A549 (cell line): ENCODE measurements around the gene DDX59.

Source experiments
- BHLHE40 ChIP-seq: IDR thresholded peaks from 2 replicates; pipeline ENCODE4 v1.6.1; 2012; ENCODE audit warnings: low read depth, low read length, inconsistent platforms
- CBX2 ChIP-seq: fragments of 200-600 bp; sonication (generic); IDR thresholded peaks from 2 replicates; pipeline ENCODE4 v1.6.1; 2016; ENCODE audit warnings: low read depth, mild to moderate bottlenecking, borderline replicate concordance
- EP300 ChIP-seq, 2 experiments: fragments of >200 bp; sonication (Bioruptor Twin); formaldehyde crosslinking; IDR thresholded peaks; 2 replicates in 1 of 2; 3 replicates in 1 of 2; pipeline ENCODE4 v1.6.1; 2016 to 2017
- MAZ ChIP-seq: fragments of 150-350 bp; IDR thresholded peaks from 2 replicates; pipeline ENCODE4 v1.6.1; 2014; ENCODE audit warnings: antibody characterized with exemption, low read depth, low read length, borderline replicate concordance
- PHF8 ChIP-seq: fragments of 200-600 bp; sonication (generic); IDR thresholded peaks from 2 replicates; pipeline ENCODE4 v1.6.1; 2016; ENCODE audit warnings: low read depth, mild to moderate bottlenecking, antibody characterized with exemption, moderate library complexity, borderline replicate concordance
- POLR2A ChIP-seq: IDR thresholded peaks from 2 replicates; pipeline ENCODE4 v1.6.1; 2012; ENCODE audit warnings: mild to moderate bottlenecking, low read length
- RAD21 ChIP-seq, 2 experiments: fragments of >200 bp in 1 of 2; sonication (Bioruptor Twin) in 1 of 2; formaldehyde crosslinking in 1 of 2; IDR thresholded peaks in 1 of 2; conservative IDR thresholded peaks in 1 of 2; 2 replicates in 1 of 2; 3 replicates in 1 of 2; pipeline ENCODE4 v1.6.1; 2012 to 2018; ENCODE audit warnings: inconsistent platforms in 1 of 2
- RCOR1 ChIP-seq: fragments of 150-350 bp; IDR thresholded peaks from 2 replicates; pipeline ENCODE4 v1.6.1; 2014; ENCODE audit warnings: antibody characterized with exemption, low read length, low read depth
- REST ChIP-seq: fragments of 200-600 bp; sonication (generic); IDR thresholded peaks from 2 replicates; pipeline ENCODE4 v1.6.1; 2016; ENCODE audit warnings: antibody characterized with exemption, mild to moderate bottlenecking, moderate library complexity
- TF ChIP-seq, protein P1 (sequence below): fragments of 450-650 bp; IDR thresholded peaks from 2 replicates; pipeline ENCODE4 v1.6.1; 2014; ENCODE audit warnings: antibody characterized with exemption
- TF ChIP-seq, protein P2 (sequence below): fragments of >200 bp; sonication (Bioruptor Twin); formaldehyde crosslinking; IDR thresholded peaks from 3 replicates; pipeline ENCODE4 v1.5.1; 2016

GRCh38 chr1:200670242-200671118, 773 bp upstream of the DDX59 start:
- TF ChIP-seq PHF8 (no peak), RCOR1 (no peak), EP300 (IDR thresholded peaks at IDR 0.05) (no peak), POLR2A (no peak), REST (no peak), CBX2 (no peak), RAD21 (conservative IDR thresholded peaks at IDR 0.05 in 1 of 2, IDR thresholded peaks at IDR 0.05 in 1 of 2) (no peak), MAZ (no peak), BHLHE40 (no peak)
- TF ChIP-seq, protein P1, sequence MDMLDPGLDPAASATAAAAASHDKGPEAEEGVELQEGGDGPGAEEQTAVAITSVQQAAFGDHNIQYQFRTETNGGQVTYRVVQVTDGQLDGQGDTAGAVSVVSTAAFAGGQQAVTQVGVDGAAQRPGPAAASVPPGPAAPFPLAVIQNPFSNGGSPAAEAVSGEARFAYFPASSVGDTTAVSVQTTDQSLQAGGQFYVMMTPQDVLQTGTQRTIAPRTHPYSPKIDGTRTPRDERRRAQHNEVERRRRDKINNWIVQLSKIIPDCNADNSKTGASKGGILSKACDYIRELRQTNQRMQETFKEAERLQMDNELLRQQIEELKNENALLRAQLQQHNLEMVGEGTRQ: peak; percentile 66
- TF ChIP-seq, protein P2, sequence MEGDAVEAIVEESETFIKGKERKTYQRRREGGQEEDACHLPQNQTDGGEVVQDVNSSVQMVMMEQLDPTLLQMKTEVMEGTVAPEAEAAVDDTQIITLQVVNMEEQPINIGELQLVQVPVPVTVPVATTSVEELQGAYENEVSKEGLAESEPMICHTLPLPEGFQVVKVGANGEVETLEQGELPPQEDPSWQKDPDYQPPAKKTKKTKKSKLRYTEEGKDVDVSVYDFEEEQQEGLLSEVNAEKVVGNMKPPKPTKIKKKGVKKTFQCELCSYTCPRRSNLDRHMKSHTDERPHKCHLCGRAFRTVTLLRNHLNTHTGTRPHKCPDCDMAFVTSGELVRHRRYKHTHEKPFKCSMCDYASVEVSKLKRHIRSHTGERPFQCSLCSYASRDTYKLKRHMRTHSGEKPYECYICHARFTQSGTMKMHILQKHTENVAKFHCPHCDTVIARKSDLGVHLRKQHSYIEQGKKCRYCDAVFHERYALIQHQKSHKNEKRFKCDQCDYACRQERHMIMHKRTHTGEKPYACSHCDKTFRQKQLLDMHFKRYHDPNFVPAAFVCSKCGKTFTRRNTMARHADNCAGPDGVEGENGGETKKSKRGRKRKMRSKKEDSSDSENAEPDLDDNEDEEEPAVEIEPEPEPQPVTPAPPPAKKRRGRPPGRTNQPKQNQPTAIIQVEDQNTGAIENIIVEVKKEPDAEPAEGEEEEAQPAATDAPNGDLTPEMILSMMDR: no peak
